Fibroblast of peridontal ligament (primary cell): ENCODE results near the gene SLC16A12.
A peak's percentile ranks its signal among the peaks of the same experiment; 100 is the strongest.
"Not testable (repeated sequence)": the region's sequence is repeated elsewhere in the genome, so short reads cannot be mapped to it uniquely, and the experiment has no call there.

Source experiments
- DNase-seq: peaks from one replicate; pipeline ENCODE4 v3.0.0-alpha.2; 2010; ENCODE audit errors: extremely low read depth

SLC16A12 gene

GRCh38 chr10:89421018-89421476 is 114.3 kb downstream of the SLC16A12 start:
- no peak for DNase-seq

- peak; percentile 59 for DNase-seq
Measured at GRCh38 chr10:89419548-89419947, 115.8 kb downstream of the SLC16A12 start.

GRCh38 chr10:89416465-89416864 is 118.9 kb downstream of the SLC16A12 start:
- DNase-seq: no peak

GRCh38 chr10:89414879-89415821 is 120.2 kb downstream of the SLC16A12 start:
- peak; percentile 54 for DNase-seq

- peak; percentile 77 for DNase-seq
Measured at GRCh38 chr10:89414146-89414878, 121.1 kb downstream of the SLC16A12 start, which contains the start of gene IFIT5. Gene IFIT5 (plus strand): TSS chr10:89414568. CDS start chr10:89414799, 231 bp downstream.

GRCh38 chr10:89413398-89413912 is 121.9 kb downstream of the SLC16A12 start:
- DNase-seq: no peak

GRCh38 chr10:89412276-89412675 is 123.1 kb downstream of the SLC16A12 start:
- DNase-seq: not testable (repeated sequence)

GRCh38 chr10:89411135-89411534 is 124.3 kb downstream of the SLC16A12 start:
- DNase-seq: not testable (repeated sequence)

GRCh38 chr10:89410551-89410950 is 124.8 kb downstream of the SLC16A12 start:
- not testable (repeated sequence) for DNase-seq

- DNase-seq: not testable (repeated sequence)
Measured at GRCh38 chr10:89409282-89409681, 126.1 kb downstream of the SLC16A12 start.

- DNase-seq: not testable (repeated sequence)
Measured at GRCh38 chr10:89407792-89408191, 127.6 kb downstream of the SLC16A12 start.

GRCh38 chr10:89406178-89406577 is 129.2 kb downstream of the SLC16A12 start:
- not testable (repeated sequence) for DNase-seq

GRCh38 chr10:89404104-89405047 is 131.0 kb downstream of the SLC16A12 start:
- DNase-seq: no peak

GRCh38 chr10:89403043-89403442 is 132.4 kb downstream of the SLC16A12 start:
- DNase-seq: no peak

GRCh38 chr10:89399956-89400355 is 135.4 kb downstream of the SLC16A12 start:
- DNase-seq: no peak

- DNase-seq: no peak
Measured at GRCh38 chr10:89398003-89398749, 137.2 kb downstream of the SLC16A12 start.

GRCh38 chr10:89395141-89395540 is 140.3 kb downstream of the SLC16A12 start:
- DNase-seq: no peak

GRCh38 chr10:89393898-89394297 is 141.5 kb downstream of the SLC16A12 start:
- no peak for DNase-seq

- DNase-seq: peak; percentile 95
Measured at GRCh38 chr10:89392974-89393373, 142.4 kb downstream of the SLC16A12 start.
